Activated CD4-positive, CD25-positive, alpha-beta regulatory T cell (primary cell): ENCODE data around the gene ACACA.
A peak's percentile ranks its signal among the peaks of the same experiment; 100 is the strongest.
"Not testable (repeated sequence)": the region's sequence is repeated elsewhere in the genome, so short reads cannot be mapped to it uniquely, and the experiment has no call there.

Experiments
- DNase-seq, 4 experiments: peaks; one replicate each; lab custom pipeline; 2025; lab: John Stamatoyannopoulos, UW

The ACACA gene

DNA sequence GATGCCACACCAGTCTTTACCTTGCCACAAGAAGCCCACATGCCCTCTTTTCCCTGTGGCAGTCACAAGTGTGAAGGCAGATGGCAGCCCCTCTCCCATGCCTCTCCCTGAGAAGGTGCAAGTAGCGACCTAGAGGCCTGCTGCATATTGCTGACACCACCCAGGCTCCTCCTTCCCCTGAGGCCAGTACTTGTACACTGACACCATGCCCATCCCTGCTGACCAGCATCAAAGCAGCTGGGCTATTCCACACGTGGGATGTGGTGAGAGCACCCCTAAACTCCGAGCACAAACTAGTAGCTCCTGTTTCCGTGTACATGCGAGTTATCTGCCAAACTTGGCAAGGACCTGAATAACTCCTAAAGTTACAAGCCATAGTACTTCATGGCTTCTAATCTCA lies 308.5 kb downstream of the ACACA start:
- DNase-seq: no peak

DNA sequence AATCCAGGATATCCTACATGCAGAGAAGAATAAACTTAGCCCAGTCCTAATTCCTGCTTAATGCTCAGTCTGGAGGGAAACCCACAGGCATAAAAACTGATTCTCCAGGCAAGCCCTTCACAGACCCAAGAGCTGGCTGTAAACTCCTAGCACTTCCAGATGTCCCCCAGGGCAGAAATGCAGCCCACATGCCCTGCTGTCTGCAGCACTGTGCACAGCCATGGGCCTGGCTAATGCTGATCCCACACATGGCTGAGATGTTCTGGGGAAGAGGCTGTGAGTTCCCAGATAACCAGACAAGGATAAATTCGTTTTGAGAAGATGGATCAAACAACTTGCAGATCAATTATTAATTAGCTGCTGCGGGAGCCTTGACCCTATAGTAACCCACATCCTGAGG lies 309.5 kb downstream of the ACACA start:
- no peak for DNase-seq

DNA sequence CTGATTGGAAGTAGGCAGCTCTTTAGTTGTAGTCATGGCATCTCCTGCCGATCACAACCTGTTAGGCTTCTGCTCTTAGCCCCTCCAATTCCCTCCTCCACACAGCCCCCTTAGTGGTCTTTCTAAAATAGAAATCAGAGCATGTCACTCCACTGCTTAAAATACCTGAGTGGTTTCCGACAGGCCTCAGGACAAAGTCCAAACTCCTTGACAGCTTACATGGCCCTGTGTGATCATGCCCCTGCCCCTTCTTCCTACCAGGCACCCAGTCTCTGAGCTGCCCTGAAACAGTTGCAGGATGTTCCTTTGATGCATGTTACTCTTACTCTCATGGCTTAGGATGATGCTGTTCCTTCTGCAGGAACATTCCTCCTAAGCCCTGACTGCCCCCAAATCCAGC lies 310.6 kb downstream of the ACACA start:
- DNase-seq: no peak

DNA sequence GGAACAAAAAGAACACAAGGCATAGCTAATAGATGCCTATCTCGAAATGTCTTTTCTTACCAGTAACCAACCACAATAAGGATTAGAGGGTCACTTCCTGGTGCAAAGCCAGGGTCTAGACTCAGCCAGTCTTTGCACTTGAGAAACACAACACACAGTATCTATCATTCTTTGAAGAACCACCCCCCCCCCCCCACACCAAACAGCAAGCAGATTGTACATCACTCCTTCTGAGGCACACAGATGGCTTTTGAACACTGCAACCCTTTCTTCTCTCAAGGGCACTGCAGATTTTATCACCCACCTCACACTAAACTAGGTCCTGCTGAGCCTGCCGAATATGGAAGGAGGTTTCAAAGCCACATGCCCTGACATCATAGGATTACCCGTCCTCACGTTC lies 312.2 kb downstream of the ACACA start:
- no peak for DNase-seq

DNA sequence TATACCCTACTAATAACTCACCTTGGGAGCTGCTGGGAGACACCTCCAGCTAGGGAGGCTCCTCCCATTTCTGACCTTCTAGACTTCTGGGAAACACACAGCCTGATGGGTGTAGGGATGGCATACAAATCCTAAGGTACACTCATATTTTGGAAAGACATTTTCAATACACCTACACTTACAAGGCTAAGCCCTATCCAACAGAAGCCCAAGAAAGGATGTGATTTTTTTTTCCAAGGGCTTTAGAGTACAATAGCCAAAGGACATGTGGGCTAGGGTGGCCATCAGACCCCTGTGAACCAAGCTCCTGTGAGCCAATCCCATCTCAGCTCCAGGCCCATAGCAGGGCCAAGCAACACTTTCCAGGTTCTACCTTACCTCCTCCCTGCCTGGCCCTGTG lies 313.9 kb downstream of the ACACA start:
- DNase-seq: no peak

DNA sequence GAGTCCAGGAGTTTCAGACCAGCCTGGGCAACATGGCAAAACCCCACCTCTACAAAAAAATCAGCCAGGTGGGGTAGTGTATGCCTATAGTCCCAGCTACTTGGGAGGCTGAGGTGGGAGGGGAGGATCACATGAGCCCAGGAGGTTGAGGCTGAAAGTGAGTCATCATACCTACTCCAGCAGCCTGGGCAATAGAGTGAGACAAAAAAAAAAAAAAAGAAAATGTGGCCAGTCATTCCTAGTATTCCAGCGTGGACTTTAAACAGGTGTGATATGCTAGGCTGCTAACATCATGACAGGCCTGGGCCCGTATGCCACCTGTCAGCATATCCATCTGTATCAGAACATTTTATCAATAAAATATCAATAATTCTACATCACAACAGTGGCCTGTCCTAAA lies 314.6 kb downstream of the ACACA start:
- DNase-seq: no peak

DNA sequence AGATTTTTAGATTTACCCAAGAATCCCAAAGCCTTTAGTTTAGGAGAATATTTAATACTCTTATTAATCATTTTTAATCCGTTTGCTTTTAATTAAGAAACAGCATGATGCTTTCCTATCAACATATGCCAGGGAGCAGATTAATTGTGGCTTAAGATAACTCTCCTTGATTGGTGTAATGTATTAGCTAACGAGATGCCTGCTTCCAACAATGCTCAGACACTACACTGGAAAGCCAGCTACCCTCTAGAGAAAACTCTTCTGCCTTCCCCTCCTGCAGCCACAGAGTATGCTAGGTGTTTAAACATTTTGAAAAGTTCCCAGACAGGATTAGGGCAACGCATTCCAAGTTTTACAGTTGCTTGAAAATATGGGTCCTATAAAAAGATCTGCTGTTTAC lies 315.7 kb downstream of the ACACA start:
- DNase-seq: no peak

DNA sequence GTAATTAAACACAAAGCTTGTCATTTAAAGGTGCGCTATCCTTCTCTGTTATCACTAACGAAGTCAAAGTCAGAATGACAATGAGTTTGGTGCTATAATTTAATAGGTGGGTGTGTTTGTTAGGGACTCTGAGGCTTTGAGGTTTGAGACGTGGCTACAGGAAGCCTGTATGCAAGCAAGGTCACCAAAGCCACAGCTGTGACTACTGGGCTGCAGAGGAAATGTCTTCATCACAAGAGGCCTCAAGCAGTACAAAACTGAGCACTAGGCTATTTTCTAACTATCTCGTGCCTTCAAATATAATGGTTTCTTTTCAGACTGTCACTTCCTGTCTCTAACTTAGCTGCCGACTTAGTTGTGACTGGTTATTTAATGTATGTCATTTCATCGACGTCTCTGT lies 316.7 kb downstream of the ACACA start:
- DNase-seq: peak in 2 of 4 experiments; percentile 3 to 19

DNA sequence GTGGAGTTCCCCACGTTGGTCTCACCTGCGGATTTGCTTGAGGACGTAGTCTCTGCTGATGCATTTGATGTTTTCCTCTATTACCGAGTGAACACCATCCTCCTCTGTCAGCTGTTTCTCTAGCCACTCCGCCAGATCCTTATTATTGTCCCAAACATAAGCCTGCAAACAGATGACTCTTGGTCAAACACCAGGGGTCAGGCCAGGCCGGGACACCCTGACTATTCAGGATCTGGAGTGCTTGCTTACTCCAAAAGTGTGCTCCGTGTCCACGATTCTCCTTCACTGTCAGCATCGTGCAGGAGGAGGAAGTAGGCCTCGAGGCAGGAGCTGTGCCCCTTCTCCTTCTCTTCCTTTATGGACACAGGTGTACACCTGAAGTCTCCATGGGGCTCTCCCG lies 317.7 kb downstream of the ACACA start:
- no peak for DNase-seq

DNA sequence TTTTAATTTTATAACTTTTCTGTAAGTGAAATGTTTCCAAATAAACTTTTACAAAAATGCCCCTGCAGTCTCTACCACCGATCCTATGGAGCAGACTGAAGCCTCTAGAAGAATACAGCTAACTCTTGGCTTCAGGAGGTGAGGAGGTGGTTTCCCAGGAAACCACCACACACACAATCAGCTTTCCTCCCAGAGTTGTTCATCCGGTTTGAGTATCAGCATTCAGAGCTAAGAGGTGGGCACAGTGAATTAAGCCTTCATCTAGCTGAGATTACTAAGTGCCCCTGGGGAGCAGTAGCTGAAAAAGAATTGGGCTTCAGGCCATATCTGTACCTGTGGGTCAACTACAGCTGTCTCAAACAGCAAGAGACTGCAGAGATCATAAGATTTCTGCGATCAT lies 318.2 kb downstream of the ACACA start:
- no peak for DNase-seq

DNA sequence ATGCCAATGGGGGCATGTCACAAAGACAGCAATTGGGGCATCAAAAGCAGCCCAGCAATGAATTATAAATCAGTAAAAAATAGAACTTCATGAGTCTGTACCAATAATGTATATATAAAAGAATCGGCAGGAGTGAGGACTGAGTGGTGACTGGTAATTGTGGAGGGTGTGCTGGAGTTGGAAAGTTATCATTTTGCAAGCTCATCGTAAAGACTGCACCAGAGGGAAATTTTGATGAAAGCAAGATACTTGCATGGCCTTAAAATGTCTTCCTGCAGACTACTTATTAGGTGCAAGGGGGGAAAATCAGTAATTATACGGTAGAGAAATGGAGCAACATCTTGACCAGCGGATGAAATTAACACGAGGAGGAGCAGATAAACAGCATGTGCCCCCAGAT lies 319.0 kb downstream of the ACACA start:
- DNase-seq: no peak

DNA sequence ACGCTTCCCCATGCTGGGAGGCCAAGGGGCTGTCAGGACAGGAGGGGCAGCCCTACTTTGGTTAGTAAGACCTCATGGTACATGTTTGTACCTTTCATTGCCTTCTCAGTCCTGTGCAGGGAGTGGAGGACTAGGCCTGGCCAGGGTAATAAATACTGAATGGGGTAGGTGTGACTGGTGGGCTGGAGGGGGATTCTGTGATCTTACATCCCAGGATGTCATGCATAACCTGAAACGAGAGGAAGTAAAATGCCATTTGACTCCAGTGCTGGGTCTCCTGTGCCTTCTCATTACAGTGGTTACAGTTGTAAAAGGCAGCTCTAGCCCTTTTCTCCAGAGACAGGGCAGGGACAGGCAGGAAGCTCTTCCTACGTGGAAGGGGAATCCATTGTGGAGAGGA lies 319.7 kb downstream of the ACACA start:
- DNase-seq: no peak

DNA sequence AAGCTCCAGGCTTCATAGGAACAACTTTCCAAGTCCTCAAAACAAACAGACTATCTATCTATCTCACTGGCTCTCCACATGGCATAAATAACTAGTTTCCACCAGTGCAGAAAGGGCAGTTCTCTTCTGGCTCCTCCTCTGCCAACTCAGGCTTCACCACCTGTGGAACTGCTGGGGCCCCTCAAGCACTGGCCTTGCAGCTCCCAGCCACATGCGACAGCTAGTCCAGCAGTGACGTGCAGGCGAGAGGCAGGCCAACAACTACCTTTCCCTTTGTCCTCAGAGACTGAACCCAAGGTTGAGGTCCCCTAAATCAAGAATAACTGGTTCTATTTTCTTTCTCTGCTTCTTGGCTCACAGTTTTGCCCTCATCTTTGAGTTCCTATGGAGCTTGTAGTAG lies 320.3 kb downstream of the ACACA start:
- DNase-seq: no peak

DNA sequence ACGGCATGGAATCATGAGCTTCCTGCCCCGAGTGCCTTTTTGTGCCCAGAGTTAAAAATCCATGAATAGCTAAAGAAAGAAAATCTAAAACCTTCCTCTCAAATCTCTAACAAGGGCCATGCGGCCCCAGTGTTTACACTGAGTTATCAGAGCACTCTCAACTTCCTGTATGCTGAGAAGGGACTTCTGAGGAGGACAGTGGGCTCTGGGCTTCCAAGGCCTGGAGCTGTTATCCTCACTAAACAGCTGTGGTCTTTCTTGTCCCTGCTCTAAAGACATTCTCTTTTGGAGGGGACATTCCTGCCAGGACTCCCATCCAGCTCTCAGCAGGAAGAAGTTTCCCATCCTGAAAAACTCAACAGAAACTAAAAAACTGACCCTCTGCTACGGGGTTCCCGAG lies 322.3 kb downstream of the ACACA start:
- DNase-seq: no peak

DNA sequence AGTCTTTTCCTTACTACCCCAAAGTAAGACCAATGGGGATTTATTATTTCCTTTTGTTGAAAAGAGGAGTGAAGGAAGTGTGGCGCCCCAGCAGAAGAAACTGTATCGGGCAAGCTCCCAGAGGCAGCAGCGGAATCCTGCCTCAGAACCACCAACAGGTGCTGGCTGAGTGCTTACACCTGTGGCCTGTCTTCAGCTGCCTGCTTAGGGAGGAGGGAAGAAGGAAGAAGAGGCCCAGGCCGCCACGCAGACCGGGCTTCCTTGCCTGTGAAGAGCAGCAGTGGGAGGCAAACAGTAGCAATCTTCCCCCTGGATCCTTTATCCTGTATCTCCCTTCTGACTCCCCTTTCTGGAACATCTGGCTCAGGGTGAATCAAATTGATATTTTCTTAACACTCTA lies 323.2 kb downstream of the ACACA start:
- no peak for DNase-seq

DNA sequence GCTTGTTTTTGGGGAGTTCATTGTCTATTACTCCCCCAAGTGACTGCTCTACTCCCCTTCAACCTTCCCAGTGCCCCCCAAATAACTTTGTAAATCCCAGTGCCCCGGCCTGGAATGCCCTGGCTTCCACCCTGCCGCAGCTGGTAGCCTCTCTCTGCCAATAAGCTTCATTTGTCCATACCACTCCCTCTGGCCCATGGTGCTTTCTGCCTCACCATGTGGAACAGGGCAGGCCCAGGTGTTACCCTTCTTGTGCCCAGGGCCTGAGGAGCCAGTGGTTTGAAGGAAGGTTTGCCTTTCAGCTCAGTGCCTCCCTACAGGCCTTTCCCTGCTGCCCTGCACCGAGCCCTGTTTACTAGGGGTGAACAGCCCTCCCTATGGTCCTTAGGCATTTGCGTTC lies 323.7 kb downstream of the ACACA start:
- no peak for DNase-seq

DNA sequence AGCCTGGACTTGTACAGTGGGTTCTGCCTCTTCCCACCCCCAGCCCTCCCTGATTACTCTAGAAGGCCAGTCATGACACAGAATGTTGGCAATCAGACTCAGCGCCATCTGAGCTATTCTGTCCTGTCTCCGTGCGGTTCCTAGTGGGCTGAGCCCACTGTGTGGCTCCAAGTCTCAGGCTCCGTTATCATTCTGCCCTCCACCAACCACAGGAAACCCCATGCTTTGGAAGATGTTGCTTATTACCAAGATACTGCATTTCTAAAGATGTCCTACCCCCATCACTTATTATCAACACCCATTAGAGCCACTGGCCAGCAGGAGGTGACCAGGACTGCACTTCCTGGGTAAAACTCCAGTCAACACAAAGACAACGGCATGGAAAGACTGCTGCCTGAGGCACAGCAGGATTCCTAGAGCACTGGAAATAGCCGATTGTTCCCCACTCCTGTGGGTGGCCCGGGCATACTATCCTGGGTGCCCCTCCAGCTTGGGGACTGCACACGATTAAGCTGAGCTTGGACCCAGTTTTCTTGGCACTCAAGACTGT lies 324.2 kb downstream of the ACACA start:
- DNase-seq: no peak

DNA sequence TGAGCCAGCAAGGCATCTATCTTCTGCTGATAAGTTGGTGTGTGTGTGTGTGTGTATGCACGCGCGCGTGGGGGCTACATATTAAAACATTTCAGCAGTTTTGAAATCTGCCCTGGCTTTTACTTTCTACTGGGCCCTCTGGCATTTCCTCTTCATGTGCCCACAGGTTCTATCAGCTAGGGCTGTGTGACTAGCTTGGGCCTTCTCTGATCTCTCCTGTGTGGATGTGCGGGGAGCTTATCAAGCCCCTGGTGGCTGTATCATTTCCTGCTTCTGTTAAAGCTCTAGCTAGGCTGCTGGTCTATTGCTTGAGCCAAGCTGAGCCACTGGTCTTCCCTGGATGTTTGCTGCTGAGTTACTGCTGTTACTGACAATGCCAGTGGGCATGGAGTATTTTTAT lies 325.3 kb downstream of the ACACA start:
- DNase-seq: no peak

DNA sequence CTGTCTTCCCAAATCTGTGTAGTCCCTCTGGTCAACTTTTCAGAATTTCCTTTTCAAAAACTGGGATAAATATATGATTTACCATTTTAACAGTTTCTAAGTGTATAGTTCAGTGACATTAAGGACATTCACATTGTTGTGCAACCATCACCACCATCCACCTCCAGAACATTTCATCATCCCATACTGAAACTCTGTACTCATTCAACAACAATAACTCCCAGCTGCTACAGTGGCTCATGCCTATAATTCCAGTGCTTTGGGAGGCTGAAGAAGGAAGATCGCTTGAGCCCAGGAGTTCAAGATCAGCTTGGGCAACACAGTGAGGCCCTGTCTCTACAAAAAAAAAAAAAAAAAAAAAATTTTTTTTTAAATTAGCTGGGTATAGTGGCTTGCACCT lies 326.9 kb downstream of the ACACA start:
- no peak for DNase-seq

DNA sequence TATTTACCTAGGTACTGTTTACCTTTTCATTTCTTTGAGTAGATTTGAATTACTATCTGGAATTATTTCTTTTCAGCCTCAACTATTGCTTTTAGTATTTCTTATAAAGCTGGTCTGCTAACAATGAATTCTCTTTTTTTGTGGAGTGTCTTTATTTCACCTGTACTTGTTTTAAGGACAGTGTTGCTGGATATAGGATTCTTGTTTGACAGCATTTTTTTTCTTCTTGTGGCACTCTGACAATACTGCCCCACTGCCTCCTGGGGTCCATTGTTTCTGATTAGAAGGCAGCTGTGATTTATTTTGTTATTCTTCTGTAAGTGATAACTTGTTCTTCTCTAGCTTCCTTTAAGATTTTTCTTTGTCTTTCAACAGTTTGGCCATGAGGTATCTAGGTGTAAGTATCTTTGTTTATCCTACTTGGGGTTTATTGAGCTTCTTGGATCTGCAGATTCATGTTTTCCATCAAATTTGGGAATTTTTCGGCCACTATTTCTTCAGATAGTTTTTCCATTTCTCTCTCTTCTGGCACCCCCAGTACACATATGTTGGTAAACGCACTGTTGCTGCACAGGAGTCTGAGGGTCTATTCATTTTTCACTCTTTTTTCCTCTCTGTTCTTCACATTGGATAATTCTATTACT lies 327.4 kb downstream of the ACACA start:
- DNase-seq: no peak

DNA sequence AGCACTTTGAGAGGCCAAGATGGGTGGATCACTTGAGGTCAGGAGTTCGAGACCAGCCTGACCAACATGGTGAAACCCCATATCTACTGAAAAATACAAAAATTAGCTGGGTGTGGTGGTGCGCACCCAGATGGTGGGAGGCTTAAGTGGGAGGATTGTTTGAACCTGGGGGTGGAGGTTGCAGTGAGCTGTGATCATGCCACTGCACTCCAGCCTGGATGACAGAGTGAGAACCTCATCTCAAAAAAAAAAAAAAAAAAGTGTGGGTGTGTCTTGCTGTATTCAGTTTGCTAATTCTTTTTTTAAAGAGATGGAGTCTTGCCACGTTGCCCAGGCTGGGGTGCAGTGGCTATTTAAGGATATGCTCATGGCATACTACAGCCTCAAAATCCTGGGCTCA lies 333.2 kb downstream of the ACACA start:
- DNase-seq: not testable (repeated sequence)

DNA sequence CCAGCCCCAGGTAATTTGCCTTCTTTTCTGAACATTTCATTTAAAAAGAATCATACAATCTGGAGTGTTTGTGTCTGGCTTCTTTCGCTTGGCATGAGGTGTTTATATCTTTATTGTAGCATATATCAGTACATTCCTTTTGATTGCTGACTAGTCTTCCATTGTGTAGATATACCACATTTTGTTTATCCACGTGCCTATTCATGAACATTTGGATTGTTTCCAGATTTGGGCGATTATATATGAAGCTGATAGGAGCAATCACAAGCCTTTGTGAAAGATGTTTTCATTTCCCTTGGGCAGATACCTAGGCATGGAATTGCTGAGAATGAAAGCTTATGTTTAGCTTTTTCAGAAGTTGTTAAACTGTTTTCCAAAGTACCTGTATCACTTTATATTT lies 337.5 kb downstream of the ACACA start:
- DNase-seq: no peak

DNA sequence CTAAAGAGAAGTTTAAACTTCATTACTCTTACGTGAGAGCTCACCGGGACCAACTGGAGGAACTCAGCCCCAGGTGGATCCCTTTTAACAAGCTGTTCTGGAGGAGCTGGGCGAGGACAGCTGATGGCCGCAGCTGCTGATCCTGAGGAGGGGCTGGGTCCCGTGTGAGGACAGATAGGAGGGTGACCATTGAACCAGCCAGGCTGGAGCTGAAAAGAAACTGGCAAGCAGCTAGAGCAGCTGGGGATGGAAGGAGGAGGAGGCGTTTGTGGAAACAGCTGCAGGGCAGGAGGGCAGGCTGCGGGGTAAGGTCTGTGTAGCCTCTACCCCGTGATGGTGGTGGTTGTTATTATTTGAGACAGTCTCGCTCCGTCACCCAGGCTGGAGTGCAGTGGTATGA lies 338.4 kb downstream of the ACACA start:
- DNase-seq: no peak

DNA sequence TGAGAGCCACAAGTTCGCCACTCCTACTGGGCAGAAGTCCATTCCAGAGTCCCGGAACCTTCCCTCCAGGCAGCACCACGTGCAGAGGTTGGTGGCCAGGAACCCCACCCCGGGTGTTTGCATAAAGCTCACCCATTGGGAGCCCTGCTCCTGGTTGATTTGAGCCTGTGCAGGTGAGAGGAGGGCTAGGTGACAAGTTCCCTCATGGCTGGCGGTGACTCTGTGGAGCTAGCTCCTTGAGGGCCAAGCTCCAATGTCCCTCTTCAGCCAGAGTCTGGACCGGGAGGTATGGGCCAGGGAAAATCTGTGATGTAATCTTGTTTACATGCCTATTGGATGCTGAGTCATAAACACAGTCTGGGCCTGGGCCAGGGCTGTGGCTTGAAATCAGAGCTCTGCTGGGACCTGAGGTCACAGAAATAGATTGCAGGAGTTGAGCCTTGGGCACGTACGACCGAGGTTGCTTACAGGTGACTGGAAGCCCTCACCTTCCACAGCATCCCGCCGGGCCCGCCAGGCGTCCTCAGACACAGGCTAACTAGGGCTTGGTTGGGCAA lies 339.0 kb downstream of the ACACA start:
- DNase-seq: no peak
